WERI-Rb-1 (cell line): ENCODE measurements around the gene BICC1.

ENCODE experiments used
- DNase-seq: peaks from one replicate; pipeline ENCODE4 v3.0.0-alpha.2; 2020
- H3K27ac ChIP-seq: fragments of 250-450 bp; sonication (Bioruptor Pico); 2 replicates; pipeline ENCODE4 v1.5.1; 2020; ENCODE audit warnings: mild to moderate bottlenecking, moderate library complexity
- H3K27me3 ChIP-seq: fragments of 250-450 bp; sonication (Bioruptor Pico); 2 replicates; pipeline ENCODE4 v1.5.1; 2021; ENCODE audit warnings: mild to moderate bottlenecking, low read depth, moderate library complexity; ENCODE audit not compliant: insufficient read depth, severe bottlenecking
- H3K36me3 ChIP-seq: fragments of 250-450 bp; sonication (Bioruptor Pico); 2 replicates; pipeline ENCODE4 v1.5.1; 2020; ENCODE audit warnings: mild to moderate bottlenecking, moderate library complexity
- H3K4me3 ChIP-seq: 2 replicates; pipeline ENCODE4 v1.5.1; 2011; ENCODE audit warnings: low read depth, mild to moderate bottlenecking, control low read depth, low read length
- H3K9me3 ChIP-seq: fragments of 250-450 bp; sonication (Bioruptor Pico); 2 replicates; pipeline ENCODE4 v1.5.1; 2021; ENCODE audit warnings: mild to moderate bottlenecking, moderate library complexity; ENCODE audit not compliant: severe bottlenecking
- TF ChIP-seq, protein P1 (sequence below): IDR thresholded peaks from 2 replicates; pipeline ENCODE4 v1.5.1; 2011; ENCODE audit warnings: low read depth, mild to moderate bottlenecking, control low read depth, inconsistent platforms, low read length

Gene BICC1

DNA sequence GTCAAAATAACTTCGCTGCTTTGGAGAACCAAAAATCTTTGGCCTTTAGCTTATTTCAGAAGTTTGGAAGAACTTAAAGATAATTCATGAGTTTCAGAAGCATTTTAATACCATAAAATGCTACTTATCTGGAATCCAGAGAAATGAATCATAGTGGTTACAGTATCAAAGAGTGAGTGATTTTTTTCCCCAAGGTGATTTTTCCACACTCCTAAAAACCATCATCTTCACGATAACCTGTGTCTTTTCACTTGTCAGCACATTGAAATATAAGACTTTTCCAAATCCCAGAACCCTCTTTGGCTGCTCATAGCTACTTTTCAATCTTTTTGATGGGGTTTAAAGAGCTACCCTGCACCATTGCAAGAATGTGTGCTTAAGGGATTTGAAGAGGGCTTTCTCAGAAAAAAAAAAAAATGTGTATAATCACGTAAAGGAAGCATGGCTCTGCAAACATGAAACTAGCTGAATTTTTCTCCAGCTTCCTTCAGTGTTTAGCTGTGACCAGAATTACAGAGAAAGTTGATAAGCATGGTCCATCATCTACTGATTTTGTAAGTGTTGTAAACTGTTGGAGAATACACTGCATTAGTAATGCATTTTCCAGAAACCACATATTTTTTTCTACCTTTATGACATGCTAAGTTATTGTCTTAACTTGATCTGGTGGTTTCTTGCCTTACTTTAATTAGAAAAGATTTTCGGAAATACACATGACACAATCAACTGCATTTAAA lies 134.9 kb downstream of the BICC1 start:
- DNase-seq: no peak
- TF ChIP-seq, protein P1, sequence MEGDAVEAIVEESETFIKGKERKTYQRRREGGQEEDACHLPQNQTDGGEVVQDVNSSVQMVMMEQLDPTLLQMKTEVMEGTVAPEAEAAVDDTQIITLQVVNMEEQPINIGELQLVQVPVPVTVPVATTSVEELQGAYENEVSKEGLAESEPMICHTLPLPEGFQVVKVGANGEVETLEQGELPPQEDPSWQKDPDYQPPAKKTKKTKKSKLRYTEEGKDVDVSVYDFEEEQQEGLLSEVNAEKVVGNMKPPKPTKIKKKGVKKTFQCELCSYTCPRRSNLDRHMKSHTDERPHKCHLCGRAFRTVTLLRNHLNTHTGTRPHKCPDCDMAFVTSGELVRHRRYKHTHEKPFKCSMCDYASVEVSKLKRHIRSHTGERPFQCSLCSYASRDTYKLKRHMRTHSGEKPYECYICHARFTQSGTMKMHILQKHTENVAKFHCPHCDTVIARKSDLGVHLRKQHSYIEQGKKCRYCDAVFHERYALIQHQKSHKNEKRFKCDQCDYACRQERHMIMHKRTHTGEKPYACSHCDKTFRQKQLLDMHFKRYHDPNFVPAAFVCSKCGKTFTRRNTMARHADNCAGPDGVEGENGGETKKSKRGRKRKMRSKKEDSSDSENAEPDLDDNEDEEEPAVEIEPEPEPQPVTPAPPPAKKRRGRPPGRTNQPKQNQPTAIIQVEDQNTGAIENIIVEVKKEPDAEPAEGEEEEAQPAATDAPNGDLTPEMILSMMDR: no peak
- no peak overlapping the region for H3K4me3 ChIP-seq
- H3K27ac ChIP-seq: no peak overlapping the region
- no peaks in the 10 kb centered on the region for H3K27me3 ChIP-seq
- no peaks in the 10 kb centered on the region for H3K9me3 ChIP-seq
- H3K36me3 ChIP-seq: no peaks in the 10 kb centered on the region

DNA sequence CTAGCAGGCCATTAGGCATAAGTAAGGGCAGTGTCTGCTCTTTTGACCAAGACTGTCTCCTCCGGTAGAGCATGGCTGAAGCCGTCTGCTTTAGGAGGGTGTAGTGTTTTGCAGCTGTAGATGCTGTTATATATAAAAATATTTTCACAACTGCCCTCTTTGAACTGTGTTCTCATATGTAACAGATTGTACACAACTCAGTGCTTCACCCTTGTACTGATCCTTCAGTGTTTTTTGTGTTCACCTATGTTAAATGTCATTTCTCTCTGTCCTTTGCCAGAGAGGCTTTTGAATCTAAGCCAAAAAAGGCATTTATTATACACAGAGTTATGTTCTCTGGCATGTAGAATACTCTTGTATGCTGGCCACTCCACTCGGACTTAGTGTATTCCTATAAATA lies 135.5 kb downstream of the BICC1 start:
- Histone ChIP-seq H3K27me3 (no peaks in the 10 kb centered on the region), H3K27ac (no peak overlapping the region), H3K4me3 (no peak overlapping the region), H3K9me3 (no peaks in the 10 kb centered on the region), H3K36me3 (no peaks in the 10 kb centered on the region)
- no peak for DNase-seq
- TF ChIP-seq, protein P1: no peak

DNA sequence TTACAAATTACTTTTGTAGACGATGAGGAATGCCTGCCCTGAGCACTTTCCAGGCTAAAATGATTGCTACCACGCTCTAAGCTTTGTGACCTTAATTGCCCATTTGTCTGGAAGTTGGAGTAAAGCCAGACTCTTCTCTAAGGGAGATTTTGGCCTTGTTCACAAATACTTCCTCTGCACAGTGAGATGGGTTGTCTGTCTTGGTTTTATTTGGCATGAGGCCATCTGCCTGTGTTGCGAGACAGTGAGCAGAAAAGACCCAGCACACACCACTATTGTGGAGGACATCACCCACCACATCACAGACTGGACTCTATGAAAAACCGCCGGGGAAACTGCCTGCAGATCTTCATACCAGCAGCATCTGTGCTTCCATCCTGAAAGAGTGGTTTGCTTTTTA lies 138.4 kb downstream of the BICC1 start:
- TF ChIP-seq, protein P1: no peak
- H3K27ac ChIP-seq: no peak overlapping the region
- no peak for DNase-seq
- no peaks in the 10 kb centered on the region for H3K36me3 ChIP-seq
- no peak overlapping the region for H3K4me3 ChIP-seq
- H3K27me3 ChIP-seq: no peaks in the 10 kb centered on the region
- no peaks in the 10 kb centered on the region for H3K9me3 ChIP-seq

DNA sequence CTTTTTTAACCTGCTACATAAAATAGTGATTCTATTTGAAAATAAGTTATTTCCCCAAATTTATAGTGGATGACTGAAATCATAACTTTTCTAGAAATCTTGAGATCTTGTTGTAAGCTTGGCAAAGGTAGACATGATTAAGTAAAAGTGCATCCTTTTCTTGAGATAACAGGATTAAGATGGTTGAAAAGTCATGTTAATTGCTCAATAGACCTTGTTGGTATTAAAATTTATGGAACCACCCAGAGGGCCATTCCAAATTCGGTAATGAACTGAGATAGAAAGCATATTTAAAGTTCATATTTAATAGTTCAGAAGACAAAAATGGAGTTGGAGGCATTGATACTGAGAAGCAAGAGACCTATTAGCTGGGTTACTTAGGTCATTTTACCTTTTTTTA lies 139.1 kb downstream of the BICC1 start:
- no peak for DNase-seq
- TF ChIP-seq, protein P1: no peak
- no peak overlapping the region for H3K27ac ChIP-seq

DNA sequence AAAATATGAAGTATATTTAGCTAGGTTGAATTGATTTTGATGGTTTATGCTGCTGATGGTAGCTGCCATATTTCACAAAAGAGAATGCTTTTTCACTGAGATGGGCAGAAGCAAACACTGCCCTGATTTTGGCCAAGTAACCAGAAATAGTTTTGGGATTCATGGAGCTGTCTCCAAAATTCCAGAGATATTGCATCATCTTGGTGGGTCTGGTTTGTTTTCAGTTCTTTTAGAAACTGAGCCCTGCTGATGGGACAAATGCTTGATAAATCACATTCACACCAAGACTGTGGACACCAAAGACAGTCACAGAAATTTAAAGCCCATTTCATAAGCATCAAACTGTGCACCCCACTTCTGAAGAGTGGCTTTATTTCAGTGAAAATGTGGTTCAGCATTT lies 140.5 kb downstream of the BICC1 start:
- Histone ChIP-seq H3K4me3 (no peak overlapping the region), H3K27me3 (no peaks in the 10 kb centered on the region), H3K27ac (no peak overlapping the region), H3K36me3 (no peaks in the 10 kb centered on the region), H3K9me3 (no peaks in the 10 kb centered on the region)
- TF ChIP-seq, protein P1: no peak
- no peak for DNase-seq

More for the DNA sequence above, 139.1 kb downstream of the BICC1 start:
- Histone ChIP-seq H3K9me3 (no peaks in the 10 kb centered on the region), H3K36me3 (no peaks in the 10 kb centered on the region), H3K27me3 (no peaks in the 10 kb centered on the region), H3K4me3 (no peak overlapping the region)
